ENCODE results near the gene COL7A1. TPM values are rescaled to one million over a fixed set of nuclear protein-coding genes. Genes with fewer than 3 reads are reported as not detected.

The COL7A1 gene
- total RNA-seq, 1 experiment from 2014 or later: 22.9 TPM

- DNase-seq: no peak
- Histone ChIP-seq H3K23me2 (ENCODE audit: insufficient read length, low read depth, low read length, poor library complexity, severe bottlenecking) (no peaks in the 10 kb centered on the region), H3K18ac (ENCODE audit: insufficient read length, low read depth, low read length) (no peak overlapping the region), H3K9me3 (ENCODE audit: control insufficient read depth, low read depth, low read length) (no peaks in the 10 kb centered on the region), H4K20me1 (ENCODE audit: control insufficient read depth, insufficient read depth, insufficient read length) (peaks cover 2% of the 10 kb centered on the region), H3K27ac (ENCODE audit: insufficient read length, low read depth, low read length) (no peak overlapping the region), H3K14ac (ENCODE audit: insufficient read depth, low read length) (no peak overlapping the region), H2BK120ac (ENCODE audit: low read depth, low read length, poor library complexity, severe bottlenecking) (no peak overlapping the region), H2AFZ (ENCODE audit: low read length) (no peak overlapping the region), H3K56ac (ENCODE audit: insufficient read length, low read depth, low read length) (no peak overlapping the region), H3K4ac (ENCODE audit: low read depth, low read length) (no peak overlapping the region), H3T11ph (ENCODE audit: low read length) (no peak overlapping the region), H4K8ac (replicated peaks; ENCODE audit: insufficient read length, low read depth, low read length) (no peak overlapping the region), H2AK5ac (ENCODE audit: insufficient read length, low read length) (no peak overlapping the region), H2BK15ac (ENCODE audit: low read depth, low read length) (no peak overlapping the region), H3K27me3 (ENCODE audit: insufficient read depth, low read length) (no peaks in the 10 kb centered on the region), H4K91ac (ENCODE audit: insufficient read length, low read depth, low read length) (no peak overlapping the region), H2BK20ac (ENCODE audit: low read depth, low read length, poor library complexity, severe bottlenecking) (no peak overlapping the region), H2BK5ac (ENCODE audit: insufficient read length, low read length) (no peak overlapping the region), H2BK12ac (ENCODE audit: insufficient read length, low read depth, low read length) (no peak overlapping the region), H3K4me1 (ENCODE audit: insufficient read depth, low read length) (no peaks in the 10 kb centered on the region), H3K23ac (ENCODE audit: insufficient read length, low read depth, low read length) (no peak overlapping the region), H3K4me2 (ENCODE audit: insufficient read depth, insufficient read length, low read length) (no peak overlapping the region), H3K79me2 (ENCODE audit: insufficient read depth, low read length) (no peaks in the 10 kb centered on the region), H3K79me1 (ENCODE audit: insufficient read depth, low read depth, low read length, poor library complexity, severe bottlenecking) (no peaks in the 10 kb centered on the region), H4K5ac (ENCODE audit: insufficient read length, low read depth, low read length) (no peak overlapping the region), H3K9ac (ENCODE audit: extremely low read depth, insufficient read length, low read length) (no peak overlapping the region)
- Mint-ChIP-seq H3K36me3 (ENCODE audit: insufficient read depth in 1 of 3, low read depth in 3 of 3) (peaks cover 26 to 76% (median 74%) of the 10 kb centered on the region in 3 experiments), H3K27ac (no peak overlapping the region), H3K27me3 (ENCODE audit: low read depth) (no peaks in the 10 kb centered on the region; the same call in 1 of the 2 replicates), H3K9me3 (no peaks in the 10 kb centered on the region), H3K4me1 (peaks cover 6% of the 10 kb centered on the region in 2 experiments; a peak in 3 of 4 replicates), H3K4me3 (no peak overlapping the region)
- TF ChIP-seq CTCF (conservative IDR thresholded peaks at IDR 0.05): no peak
- no CpG with 5 or more reads among the region's 12 CpGs for WGBS (ENCODE audit: extremely low coverage, insufficient read length, low lambda C conversion rate)
Measured at GRCh38 chr3:48642605-48643004, 47.5 kb upstream of the COL7A1 start.

Data from H9 (cell line).